Neuron (in vitro differentiated cells): ENCODE results near the gene RABL3.
"Not testable (repeated sequence)": the region's sequence is repeated elsewhere in the genome, so short reads cannot be mapped to it uniquely, and the experiment has no call there.

ENCODE experiments used
- H2AFZ ChIP-seq: one replicate; pipeline ENCODE4 v1.6.1; 2013; ENCODE audit warnings: low read depth, mild to moderate bottlenecking, inconsistent platforms, low read length, moderate library complexity
- H3K27me3 ChIP-seq: one replicate; pipeline ENCODE4 v1.6.1; 2013; ENCODE audit warnings: low read length; ENCODE audit not compliant: insufficient read depth
- H3K36me3 ChIP-seq: one replicate; pipeline ENCODE4 v1.6.1; 2013; ENCODE audit warnings: low read length; ENCODE audit not compliant: insufficient read depth
- H3K4me1 ChIP-seq: one replicate; pipeline ENCODE4 v1.6.1; 2013; ENCODE audit warnings: low read length; ENCODE audit not compliant: insufficient read depth
- H3K4me3 ChIP-seq: 2 replicates; pipeline ENCODE4 v1.5.1; 2013; ENCODE audit warnings: mild to moderate bottlenecking, low read length, moderate library complexity
- H3K9me3 ChIP-seq: one replicate; pipeline ENCODE4 v1.6.1; 2013; ENCODE audit warnings: low read length

The RABL3 gene

GRCh38 chr3:120678331-120678947 lies 63.9 kb downstream of the RABL3 start:
- H3K4me3 ChIP-seq: peak overlapping the region; percentile 7

GRCh38 chr3:120677193-120677592 lies 65.1 kb downstream of the RABL3 start:
- not testable (repeated sequence) for H3K9me3 ChIP-seq, H3K27me3 ChIP-seq, H3K4me3 ChIP-seq, H2AFZ ChIP-seq, H3K36me3 ChIP-seq
- H3K4me1 ChIP-seq: peaks cover 44% of the 10 kb centered on the region

More at GRCh38 chr3:120678331-120678947, 63.9 kb downstream of the RABL3 start:
- H3K4me1 ChIP-seq: peaks cover 46% of the 10 kb centered on the region
- no peaks in the 10 kb centered on the region for H3K27me3 ChIP-seq
- H3K36me3 ChIP-seq: no peaks in the 10 kb centered on the region
- H2AFZ ChIP-seq: peak overlapping the region; percentile 81
- H3K9me3 ChIP-seq: peaks cover 2% of the 10 kb centered on the region

GRCh38 chr3:120673116-120673515 lies 69.2 kb downstream of the RABL3 start:
- Histone ChIP-seq H3K4me3 (no peak overlapping the region), H2AFZ (no peak overlapping the region), H3K27me3 (no peaks in the 10 kb centered on the region), H3K9me3 (no peaks in the 10 kb centered on the region), H3K4me1 (peaks cover 4% of the 10 kb centered on the region), H3K36me3 (no peaks in the 10 kb centered on the region)

- H3K9me3 ChIP-seq: no peaks in the 10 kb centered on the region
- no peaks in the 10 kb centered on the region for H3K27me3 ChIP-seq
- H3K4me3 ChIP-seq: no peak overlapping the region
- H2AFZ ChIP-seq: no peak overlapping the region
- H3K4me1 ChIP-seq: peaks cover 2% of the 10 kb centered on the region
- no peaks in the 10 kb centered on the region for H3K36me3 ChIP-seq
These were observed 71.7 kb downstream of the RABL3 start for GRCh38 chr3:120670576-120670975.

GRCh38 chr3:120664926-120665325 lies 77.4 kb downstream of the RABL3 start:
- H3K27me3 ChIP-seq: no peaks in the 10 kb centered on the region
- no peaks in the 10 kb centered on the region for H3K36me3 ChIP-seq
- H3K4me3 ChIP-seq: no peak overlapping the region
- no peaks in the 10 kb centered on the region for H3K4me1 ChIP-seq
- peaks cover under 1% of the 10 kb centered on the region for H3K9me3 ChIP-seq
- H2AFZ ChIP-seq: no peak overlapping the region

- no peak overlapping the region for H3K4me3 ChIP-seq
- no peaks in the 10 kb centered on the region for H3K4me1 ChIP-seq
- no peaks in the 10 kb centered on the region for H3K27me3 ChIP-seq
- no peaks in the 10 kb centered on the region for H3K36me3 ChIP-seq
- H3K9me3 ChIP-seq: peaks cover 9% of the 10 kb centered on the region
- no peak overlapping the region for H2AFZ ChIP-seq
These were observed 80.4 kb downstream of the RABL3 start for GRCh38 chr3:120661945-120662344.

GRCh38 chr3:120661106-120661905 lies 81.0 kb downstream of the RABL3 start:
- Histone ChIP-seq H3K4me1 (no peaks in the 10 kb centered on the region), H3K4me3 (no peak overlapping the region), H3K9me3 (peaks cover 9% of the 10 kb centered on the region), H2AFZ (no peak overlapping the region), H3K36me3 (no peaks in the 10 kb centered on the region), H3K27me3 (no peaks in the 10 kb centered on the region)

- Histone ChIP-seq H3K36me3 (no peaks in the 10 kb centered on the region), H3K9me3 (peaks cover 9% of the 10 kb centered on the region), H3K4me1 (no peaks in the 10 kb centered on the region), H3K27me3 (no peaks in the 10 kb centered on the region), H3K4me3 (no peak overlapping the region), H2AFZ (no peak overlapping the region)
These were observed 82.5 kb downstream of the RABL3 start for GRCh38 chr3:120659834-120660233.

GRCh38 chr3:120659285-120659684 lies 83.0 kb downstream of the RABL3 start:
- no peak overlapping the region for H2AFZ ChIP-seq
- peaks cover 9% of the 10 kb centered on the region for H3K9me3 ChIP-seq
- H3K4me1 ChIP-seq: no peaks in the 10 kb centered on the region

GRCh38 chr3:120652896-120653545 lies 89.3 kb downstream of the RABL3 start:
- no peaks in the 10 kb centered on the region for H3K4me1 ChIP-seq
- no peak overlapping the region for H2AFZ ChIP-seq
- H3K27me3 ChIP-seq: no peaks in the 10 kb centered on the region
- H3K9me3 ChIP-seq: no peaks in the 10 kb centered on the region
- no peak overlapping the region for H3K4me3 ChIP-seq
- H3K36me3 ChIP-seq: no peaks in the 10 kb centered on the region

More at GRCh38 chr3:120659285-120659684, 83.0 kb downstream of the RABL3 start:
- H3K36me3 ChIP-seq: no peaks in the 10 kb centered on the region
- no peaks in the 10 kb centered on the region for H3K27me3 ChIP-seq
- H3K4me3 ChIP-seq: no peak overlapping the region

- Histone ChIP-seq H3K27me3 (no peaks in the 10 kb centered on the region), H3K36me3 (no peaks in the 10 kb centered on the region), H3K4me1 (no peaks in the 10 kb centered on the region), H3K9me3 (no peaks in the 10 kb centered on the region), H2AFZ (no peak overlapping the region), H3K4me3 (no peak overlapping the region)
These were observed 90.0 kb downstream of the RABL3 start for GRCh38 chr3:120652281-120652680.

- H3K36me3 ChIP-seq: no peaks in the 10 kb centered on the region
- H3K9me3 ChIP-seq: no peaks in the 10 kb centered on the region
- H2AFZ ChIP-seq: no peak overlapping the region
- H3K27me3 ChIP-seq: no peaks in the 10 kb centered on the region
- H3K4me1 ChIP-seq: no peaks in the 10 kb centered on the region
- no peak overlapping the region for H3K4me3 ChIP-seq
These were observed 92.0 kb downstream of the RABL3 start for GRCh38 chr3:120650311-120650710.

GRCh38 chr3:120649830-120650233 lies 92.5 kb downstream of the RABL3 start:
- no peaks in the 10 kb centered on the region for H3K36me3 ChIP-seq
- H3K27me3 ChIP-seq: no peaks in the 10 kb centered on the region
- H3K9me3 ChIP-seq: no peaks in the 10 kb centered on the region
- H3K4me1 ChIP-seq: no peaks in the 10 kb centered on the region
- no peak overlapping the region for H2AFZ ChIP-seq
- H3K4me3 ChIP-seq: no peak overlapping the region
